GM12872 (cell line): Measurements from ENCODE around the gene INS.

Experiments
- CTCF ChIP-seq: IDR thresholded peaks from 3 replicates; pipeline ENCODE4 v1.5.1; 2011; ENCODE audit warnings: low read depth, mild to moderate bottlenecking, low read length, moderate library complexity; ENCODE audit not compliant: insufficient read depth

Gene INS

GRCh38 chr11:2201542-2201941 is 40.5 kb upstream of the INS start:
- no peak for TF ChIP-seq CTCF

- no peak for TF ChIP-seq CTCF
Measured at GRCh38 chr11:2200957-2201519, 40.0 kb upstream of the INS start.

- TF ChIP-seq CTCF: no peak
Measured at GRCh38 chr11:2200536-2200935, 39.5 kb upstream of the INS start.

GRCh38 chr11:2199466-2200341 is 38.7 kb upstream of the INS start:
- no peak for TF ChIP-seq CTCF

- no peak for TF ChIP-seq CTCF
Measured at GRCh38 chr11:2198621-2199365, 37.8 kb upstream of the INS start.

- no peak for TF ChIP-seq CTCF
Measured at GRCh38 chr11:2197771-2198520, 36.9 kb upstream of the INS start.
